RKO (cell line): ENCODE measurements around the gene MAPK12.

Source experiments
- DNase-seq: peaks from one replicate; pipeline ENCODE4 v3.0.0-alpha.2; 2016; ENCODE audit warnings: low spot score

MAPK12 gene

DNA sequence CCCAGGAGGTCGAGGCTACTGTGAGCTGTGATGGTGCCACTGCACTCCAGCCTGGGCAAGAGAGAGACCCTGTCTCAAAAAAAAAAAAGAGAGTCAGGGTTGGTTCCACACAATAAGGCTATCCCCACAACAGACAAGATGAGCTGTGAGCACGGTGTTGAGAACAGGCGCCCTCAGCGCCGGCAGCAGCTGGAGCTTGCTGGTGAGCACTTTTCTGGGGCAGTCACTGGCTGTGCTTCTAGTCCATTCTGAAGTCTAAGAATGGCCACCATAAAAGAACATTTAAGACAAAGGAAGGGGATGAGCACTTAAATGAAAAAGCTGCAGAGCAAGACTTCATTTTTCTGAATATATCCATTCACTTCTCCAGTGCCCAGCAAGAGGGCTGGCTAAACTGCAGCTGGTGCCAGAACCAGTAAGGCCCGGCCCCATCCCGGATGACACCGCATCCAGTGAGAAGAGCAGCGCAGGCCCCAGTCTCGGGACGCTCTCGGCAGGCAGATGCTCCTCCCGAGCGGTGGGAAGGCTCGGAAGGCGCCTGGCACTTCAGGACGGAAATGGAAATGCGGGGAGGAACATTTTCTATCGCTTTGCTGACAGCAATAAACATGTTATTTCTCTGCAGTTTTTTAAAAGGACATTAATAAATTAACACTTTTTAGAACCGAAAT is 28.9 kb downstream of the MAPK12 start:
- DNase-seq: no peak

DNA sequence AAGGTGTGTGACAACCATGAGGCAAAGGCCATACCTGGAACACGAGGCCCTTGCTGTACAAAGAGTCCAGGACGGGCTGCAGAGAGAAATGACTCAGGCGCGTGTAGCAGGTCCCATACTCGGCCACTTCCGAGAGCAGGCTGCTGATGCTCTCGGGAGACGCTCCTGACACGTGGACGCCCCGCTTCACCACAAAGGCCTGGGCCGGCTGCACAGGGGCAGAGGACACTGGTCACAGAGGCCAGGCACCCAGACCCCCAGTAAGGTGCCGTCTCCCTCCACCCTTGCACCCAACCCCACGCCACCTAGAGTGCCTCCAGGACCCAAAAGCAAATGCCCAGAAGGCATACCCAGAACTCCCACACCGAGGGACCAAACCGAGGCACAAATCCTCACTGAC is 32.1 kb downstream of the MAPK12 start:
- DNase-seq: no peak

DNA sequence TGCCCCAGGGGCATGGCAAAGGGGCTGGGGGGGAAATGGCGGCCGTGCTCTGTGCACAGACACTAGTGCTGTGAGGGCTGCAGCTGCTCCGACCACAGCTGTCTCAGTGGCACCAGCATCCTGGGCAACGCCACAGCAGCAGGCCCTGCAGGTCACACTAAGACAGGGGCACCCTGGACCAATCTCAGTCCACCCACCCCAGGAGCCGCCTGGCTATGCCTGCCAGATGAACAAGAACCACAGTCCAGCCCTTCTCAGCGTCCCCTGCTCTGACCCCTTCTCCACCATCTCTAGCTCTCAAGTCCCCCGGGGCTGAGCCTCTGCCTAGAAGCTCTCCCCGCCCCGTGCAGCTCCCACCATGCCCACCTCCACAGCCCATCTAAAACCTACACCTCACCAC is 33.1 kb downstream of the MAPK12 start:
- DNase-seq: no peak

DNA sequence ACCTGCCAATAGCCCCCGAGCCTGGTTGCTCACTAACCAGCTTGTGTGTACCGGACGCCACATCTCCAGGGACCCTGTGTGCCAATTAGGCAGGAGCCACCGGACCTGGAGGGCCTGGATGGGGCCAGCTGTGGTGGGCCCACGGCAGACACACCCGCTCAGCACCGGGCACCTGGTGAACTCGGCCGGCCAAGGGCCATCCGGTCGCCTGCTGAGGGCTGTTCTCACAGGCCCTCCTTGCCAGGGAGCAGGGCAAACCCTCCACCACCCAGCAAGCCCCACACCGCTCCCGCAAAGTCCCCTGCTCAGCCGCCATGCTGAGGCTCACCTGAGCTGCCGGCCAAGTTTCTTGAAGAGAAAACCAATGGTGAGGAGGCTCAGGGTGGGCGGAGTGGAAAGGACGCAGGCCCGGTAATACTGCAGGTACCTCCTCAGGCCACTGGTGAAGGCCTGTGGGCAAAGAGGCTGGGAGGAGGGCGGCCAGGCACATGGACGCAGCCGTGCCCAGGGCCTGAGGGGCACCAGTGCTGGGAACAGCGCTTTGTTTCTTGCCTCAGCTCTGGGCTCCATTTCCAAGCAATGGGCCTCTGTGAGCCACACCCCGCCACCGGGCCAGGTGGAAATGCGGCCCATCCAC is 33.8 kb downstream of the MAPK12 start:
- no peak for DNase-seq

DNA sequence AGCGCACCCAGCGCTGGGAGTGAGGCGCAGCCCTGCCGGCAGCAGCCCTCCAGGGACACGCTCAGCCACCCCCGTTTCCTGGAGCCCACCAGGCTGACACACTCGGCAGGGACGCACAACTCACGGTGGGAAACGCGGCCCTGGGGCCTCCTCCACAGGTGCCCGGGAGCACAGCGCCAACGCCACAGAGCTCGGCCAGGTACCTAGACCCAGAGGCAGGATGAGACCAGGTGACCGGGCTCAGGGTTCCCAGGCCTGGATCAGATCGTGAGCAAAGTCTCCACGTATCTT is 34.7 kb downstream of the MAPK12 start:
- DNase-seq: no peak

DNA sequence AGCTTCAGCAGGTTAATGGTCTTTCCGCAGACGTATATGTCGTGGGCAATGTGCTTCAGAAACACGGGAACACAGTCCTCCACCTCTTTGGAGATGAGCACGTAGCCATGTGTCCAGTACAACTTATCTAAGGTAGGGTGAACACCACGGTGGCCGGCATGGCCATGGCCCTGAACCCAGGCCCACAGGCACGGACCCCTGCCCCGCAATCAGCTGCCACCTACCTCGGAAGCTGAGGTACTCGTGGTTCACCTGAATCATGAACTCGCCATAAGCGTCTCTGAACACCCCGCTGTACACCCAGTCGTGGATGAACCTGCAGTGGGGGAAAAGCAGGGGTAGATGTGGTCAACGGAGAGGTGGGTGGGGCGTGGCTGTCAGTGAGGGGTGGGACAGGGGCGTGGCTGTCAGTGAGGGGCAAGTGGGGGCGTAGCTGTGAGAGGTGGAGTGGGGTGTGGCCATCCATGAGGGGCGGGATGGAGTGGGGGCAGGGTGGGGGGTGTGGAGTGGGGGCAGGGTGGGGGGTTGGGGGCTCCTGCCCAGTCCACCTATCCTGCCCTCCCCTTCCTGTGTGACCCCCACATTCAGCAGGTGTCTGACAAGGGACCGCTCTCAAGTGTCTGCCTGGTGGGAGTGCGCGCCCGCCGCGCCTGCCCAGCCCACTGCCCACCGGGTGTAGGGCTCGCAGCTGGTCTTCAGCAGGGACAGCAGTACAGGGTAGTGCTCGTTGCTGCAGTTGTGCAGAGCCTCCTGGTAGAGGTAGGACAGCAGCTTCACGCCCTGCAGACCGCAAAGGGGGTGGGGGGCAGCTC is 35.2 kb downstream of the MAPK12 start:
- DNase-seq: no peak

DNA sequence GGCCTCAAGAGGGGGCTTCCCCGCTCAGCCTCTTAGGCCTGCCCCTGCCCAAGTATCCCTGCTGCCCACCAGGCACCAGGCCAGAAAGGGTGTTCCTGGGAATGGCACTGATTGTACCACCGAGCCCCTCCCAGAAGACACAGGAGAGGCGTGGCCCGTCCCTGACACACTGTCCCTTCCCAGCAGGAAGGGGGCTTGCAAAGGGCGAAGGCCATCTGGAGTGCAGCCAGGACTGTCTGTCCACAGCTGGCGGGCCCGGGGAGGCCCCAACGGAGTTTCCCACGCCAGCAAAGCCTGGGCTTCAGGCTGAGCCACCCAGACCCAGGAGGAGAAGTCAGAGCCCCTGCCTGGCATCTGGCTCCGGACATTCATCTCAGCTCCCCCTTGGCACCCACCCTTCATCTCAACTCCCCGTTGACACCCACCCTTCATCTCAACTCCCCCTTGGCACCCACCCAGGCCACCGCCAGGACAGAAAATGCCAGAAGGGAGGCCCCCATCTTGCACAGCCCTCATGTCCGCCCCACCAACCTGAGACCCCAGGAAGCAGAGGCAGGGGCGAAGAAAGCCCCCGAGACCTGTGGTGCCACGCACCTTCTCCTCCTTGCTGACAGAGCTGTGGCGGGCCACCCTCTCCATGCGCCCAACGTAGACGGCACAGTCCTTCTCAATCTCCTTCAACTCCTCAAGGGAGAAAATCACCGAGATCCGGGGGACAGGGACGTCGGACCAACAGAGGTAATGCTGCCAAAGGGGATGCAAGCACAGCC is 36.1 kb downstream of the MAPK12 start:
- no peak for DNase-seq

DNA sequence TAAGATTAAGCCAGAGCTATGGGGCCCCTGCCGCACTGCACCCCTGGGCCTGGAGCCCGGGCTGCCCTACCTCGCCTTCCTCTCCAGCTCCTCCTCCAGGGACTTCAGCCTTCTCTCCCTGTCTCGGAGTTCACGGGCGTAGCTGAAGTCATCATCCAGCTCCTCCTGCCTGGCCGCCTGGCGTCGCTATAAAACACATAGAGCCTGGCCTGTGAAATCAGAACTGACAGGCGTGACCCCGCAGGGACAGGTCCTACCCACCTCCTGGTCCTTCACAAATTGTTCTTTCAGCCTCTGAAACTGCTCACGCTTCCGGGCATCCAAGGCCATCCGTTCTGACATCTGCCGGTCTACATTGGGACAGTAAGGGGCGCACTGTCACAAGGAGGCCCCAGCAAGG is 37.4 kb downstream of the MAPK12 start:
- DNase-seq: no peak

DNA sequence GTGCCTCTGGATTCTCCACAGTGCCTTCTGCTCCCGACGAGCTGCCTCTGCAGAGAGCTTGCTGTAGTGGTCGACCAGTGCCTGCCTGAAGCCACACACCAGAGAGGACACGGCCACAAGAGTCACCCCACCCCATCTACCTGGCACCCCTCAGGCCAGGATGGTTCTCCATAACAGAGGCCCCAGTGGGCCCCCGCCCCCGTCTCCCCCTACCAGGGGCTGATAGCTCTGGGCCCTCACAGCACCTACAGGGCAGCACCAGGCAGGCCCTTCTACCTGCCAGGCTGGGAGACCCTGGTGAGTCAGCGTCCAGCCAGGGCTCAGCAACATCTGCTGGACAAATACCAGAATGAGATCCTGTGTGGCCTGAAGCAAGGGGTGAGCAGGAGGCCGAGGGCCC is 39.0 kb downstream of the MAPK12 start:
- no peak for DNase-seq

DNA sequence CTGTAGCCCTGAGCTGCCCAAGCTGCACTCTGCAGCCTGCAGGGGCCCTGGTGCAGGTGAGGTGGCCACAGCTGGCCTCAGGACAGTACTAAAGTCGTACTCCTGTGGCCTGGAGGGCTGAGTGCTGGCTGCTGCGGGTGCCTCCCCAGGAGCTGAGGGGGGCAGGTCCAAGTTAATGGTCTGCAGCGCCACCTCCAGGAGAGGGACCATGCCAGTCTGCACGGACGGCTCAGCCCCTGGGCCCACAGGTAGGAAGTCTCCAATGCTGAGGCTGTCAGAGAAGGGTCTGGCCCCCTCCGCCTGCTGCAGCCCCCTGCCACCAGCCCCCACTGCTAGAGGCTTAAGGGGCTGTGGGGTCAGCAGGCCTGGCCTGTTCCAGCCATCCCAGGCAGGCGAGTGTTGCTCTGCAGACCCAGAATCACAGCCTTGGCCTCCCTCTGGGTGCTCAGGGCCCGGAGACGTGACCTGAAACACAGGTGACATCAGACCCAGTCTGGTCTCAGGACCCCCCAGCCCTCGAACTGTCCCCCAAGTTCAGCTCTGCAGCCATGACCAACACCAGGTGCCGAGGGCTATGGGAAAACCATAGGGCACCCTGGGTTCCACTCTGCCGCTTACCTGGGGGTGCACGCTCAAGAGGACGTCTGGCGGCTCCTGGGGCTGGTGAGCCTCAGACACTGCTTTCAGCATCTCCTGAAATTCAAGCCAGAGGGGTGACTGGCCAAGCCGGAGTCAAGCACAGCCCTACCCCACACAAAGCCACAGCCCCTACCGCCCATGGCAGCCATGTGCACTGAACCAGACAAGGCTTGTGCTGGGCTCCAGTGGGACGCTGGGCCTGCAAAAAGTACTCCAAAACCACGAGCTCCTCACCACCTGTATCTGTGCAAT is 39.8 kb downstream of the MAPK12 start:
- DNase-seq: no peak

DNA sequence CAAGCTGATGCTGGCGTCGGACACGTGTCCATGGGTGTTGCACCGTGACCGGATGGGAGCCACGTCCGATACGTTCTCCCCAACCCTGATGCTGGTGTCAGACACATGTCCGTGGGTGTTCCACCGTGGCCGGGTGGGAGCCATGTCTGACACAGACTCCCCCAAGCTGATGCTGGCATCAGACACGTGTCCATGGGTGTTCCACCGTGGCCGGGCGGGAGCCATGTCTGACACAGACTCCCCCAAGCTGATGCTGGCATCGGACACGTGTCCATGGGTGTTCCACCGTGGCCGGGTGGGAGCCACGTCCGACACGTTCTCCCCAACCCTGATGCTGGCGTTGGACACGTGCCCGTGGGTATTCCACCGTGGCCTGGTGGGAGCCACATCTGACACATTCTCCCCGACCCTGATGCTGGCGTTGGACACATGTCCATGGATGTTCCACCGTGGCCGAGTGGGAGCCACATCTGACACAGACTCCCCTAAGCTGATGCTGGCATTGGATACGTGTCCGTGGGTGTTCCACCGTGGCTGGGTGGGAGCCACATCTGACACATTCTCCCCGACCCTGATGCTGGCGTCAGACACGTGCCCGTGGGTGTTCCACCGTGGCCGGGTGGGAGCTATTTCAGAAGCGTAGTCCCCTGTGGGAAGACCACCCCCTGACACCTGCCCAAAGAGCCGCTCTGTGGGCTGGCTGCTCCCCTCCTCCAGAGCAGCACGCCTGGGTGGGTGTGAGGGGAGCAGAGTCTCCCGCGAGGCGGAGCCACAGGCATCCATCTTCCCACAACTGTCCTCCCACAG is 40.7 kb downstream of the MAPK12 start:
- DNase-seq: no peak

DNA sequence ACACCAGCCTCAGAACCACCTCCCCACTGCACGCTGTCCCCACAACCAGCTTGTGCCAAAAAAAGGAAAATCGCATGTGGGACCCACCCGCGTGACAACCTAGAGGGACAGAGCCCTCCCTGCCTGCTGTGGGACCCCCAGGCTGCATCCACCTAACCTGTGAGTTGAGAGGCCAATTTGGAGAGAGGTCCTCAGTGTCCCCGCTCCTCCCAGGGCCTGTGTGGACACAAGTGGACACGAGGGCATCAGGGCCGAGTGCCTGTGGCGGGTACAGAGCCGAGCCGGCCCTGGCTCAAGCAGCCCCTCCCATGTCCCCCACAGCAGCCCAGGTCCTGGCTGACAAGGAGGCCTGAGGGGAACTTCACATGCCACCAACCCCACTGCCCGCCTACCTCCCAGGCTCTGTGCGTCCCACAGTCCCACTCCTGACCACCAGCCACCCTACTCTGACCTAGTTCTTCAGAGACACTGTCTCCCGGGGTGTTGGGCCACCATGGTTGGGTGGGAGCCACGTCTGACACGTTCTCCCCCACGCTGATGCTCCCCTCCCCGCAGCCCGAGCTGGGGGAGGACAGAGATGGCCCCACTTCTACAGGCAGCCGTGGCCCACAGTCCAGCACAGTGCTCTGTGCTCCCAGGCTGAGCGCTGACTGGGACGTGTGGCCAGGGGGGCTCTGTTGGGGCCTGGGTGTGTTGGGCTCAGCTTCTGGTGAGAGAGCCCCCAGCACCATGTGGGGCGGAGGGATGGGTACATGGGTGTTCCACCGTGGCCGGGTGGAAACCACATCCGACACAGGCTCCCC is 41.5 kb downstream of the MAPK12 start:
- no peak for DNase-seq

DNA sequence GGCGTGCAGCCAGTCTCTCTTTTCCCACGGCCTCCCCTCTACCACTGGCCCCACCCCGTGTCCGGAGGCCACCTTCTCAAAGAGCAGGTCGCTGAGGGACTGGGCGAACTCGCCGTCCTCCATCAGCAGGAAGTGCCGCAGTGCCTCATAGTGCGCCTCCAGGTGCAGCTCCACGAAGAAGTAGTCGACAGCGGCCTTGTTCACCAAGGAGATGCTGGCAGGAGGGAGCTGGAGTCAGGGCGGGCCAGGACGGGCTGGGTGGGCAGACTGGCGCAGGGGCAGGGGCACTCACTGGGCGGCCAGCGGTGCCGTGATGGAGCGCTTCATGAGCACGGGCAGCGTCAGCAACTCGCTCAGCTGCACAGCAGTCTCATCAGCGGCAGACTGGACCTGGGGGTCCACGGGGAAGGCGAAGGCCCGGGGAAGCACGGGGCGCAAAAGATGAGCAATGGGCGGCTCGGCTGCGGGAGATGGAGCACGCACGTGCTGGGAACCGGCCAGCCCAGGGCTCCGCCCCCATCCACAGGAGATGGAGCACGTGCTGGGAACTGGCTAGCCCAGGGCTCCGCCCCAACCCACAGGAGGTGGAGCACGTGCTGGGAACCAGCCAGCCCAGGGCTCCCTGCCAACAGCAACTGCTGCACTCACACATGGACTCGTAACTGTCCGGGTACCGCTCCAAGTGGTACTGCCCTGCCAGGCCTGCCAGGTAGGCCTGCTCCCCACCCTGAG is 42.3 kb downstream of the MAPK12 start:
- DNase-seq: no peak

DNA sequence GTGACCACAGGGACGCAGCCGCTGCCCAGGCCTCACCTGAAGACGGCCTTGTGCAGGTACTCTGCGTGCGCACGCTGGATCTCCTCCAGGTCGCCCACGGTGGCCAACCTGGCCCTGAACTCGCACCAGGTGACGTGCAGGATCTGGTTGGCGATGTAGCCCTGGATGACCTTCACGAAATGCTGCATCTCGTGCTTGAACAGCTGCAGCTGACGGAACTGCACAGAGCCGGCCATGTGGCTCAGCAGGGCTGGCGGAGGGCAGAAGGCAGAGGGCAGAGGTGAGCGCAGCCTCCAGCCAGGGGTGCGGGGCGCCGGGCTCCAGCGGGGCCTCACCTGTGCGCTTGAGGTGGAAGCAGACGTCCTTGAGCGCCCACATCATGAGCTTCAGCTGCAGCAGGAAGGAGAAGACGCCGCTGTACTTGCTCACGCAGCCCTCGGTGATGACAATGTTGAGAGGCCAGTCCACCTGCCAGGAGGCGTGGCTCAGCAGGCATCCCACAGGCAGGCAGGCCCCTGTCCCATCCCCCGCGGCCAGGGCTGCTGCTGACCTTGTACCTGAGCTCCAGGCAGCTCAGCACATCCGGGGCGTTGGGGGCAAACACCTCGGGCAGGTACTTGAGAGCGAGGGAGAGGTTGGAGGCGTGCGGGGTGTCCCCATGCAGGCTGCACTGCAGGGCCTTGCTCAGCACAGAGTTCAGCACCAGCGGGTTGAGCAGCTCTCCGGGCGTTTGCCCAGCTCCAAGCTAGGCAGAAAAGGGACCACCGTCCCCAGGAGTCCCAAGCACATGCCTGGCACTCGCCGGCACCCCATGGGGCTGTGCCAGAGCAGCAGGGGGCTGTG is 43.1 kb downstream of the MAPK12 start:
- no peak for DNase-seq

DNA sequence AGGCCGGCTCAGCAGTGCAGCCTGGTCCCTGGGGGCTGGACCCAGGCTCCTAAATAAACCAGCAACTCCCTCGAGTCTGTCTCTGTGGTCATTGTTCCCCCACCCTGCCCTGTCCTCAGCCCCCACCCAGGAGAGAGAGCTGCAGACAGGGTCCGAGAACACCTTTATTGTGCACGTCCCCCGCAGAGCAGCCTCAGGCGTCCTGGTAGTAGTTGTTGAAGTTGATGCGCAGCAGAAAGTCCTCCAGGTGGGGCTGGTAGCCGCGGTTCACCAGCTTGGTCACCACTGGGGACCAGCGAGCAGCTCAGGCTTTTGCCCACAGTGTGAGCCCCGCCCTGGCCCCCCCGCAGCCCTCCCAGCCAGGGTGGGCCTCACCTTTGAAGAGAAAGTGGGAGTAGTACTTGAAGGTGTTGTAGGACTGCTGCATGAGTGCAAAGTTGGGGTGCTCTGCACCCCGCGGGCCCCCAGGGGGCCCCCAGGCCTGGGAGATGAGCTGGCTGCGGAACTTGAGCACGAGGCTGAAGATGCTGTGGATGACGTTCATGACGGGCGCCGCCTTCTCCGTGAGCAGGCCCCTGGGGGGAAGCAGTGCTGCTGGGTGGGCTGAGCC is 43.8 kb downstream of the MAPK12 start:
- no peak for DNase-seq

DNA sequence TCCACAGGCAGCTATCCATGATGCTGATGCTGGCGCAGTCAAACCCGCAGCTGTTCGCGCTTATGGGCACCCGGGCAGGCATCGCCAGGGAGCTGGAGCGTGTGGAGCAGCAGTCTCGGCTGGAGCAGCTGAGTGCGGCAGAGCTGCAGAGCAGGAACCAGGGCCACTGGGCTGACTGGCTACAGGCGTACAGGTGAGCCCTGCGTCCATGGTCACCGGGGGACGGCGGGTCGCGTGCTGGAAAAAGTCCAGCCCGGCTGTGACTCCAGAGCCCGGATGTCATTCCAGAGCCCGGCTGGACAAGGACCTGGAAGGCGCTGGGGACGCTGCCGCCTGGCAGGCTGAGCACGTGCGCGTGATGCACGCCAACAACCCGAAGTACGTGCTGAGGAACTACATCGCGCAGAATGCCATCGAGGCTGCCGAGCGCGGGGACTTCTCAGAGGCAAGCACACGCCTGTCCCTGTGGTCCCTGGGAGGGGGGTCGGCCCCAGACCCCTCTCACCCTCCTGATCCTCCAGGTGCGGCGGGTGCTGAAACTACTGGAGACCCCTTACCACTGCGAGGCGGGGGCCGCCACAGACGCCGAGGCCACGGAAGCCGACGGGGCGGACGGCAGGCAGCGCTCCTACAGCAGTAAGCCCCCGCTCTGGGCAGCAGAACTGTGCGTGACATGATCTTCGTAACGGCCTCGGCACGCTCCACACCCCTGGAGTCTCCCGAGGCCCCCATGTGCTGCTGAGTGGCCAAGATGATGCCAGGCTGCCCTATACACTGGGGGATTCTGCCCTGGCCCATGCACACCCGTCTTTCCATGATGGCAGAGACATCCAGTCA is 44.6 kb downstream of the MAPK12 start:
- no peak for DNase-seq

DNA sequence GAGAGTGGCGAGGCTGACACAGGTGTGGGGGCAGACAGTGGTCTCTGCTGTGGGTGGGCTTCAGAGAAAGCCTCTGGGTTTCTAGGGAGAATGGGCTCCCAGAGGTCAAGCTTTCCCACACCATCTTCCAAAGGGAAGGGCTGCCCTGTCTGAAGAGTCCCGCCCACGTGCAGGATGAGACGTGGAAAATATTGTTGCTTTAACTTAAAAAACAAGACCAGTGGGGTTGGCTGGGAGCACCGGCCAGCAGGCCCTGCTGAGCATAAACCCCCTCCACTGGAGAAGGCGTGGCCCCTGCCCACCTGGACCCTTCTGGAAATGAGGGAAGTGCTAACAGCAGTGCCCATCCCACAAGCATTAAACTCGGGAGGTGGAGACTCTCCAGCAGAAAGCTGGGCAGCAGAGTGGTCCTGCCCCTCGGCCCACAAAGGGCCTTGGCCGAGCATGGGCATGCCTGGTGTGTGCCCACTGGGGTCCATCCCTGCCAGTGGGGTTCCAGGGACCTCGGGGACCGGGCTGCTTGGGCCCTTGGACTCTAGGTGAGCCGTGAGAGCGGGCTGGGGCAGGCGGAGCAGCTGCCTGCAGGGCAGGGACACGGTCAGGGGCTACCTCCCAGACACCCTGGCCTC is 45.3 kb downstream of the MAPK12 start:
- DNase-seq: no peak
